ENCODE results near the gene KCNC1. TPM values are rescaled to one million over a fixed set of nuclear protein-coding genes. Genes with fewer than 3 reads are reported as not detected.

The KCNC1 gene
- total RNA-seq, 2 donors from 2014 or later = not detected

- no peak overlapping the region for H3K27ac Mint-ChIP-seq
- H3K4me1 Mint-ChIP-seq = peaks cover 13% of the 10 kb centered on the region
- no peak overlapping the region for H3K4me3 Mint-ChIP-seq
- no peak for ATAC-seq (replicated peaks)
- H3K27me3 Mint-ChIP-seq = no peaks in the 10 kb centered on the region
- no peaks in the 10 kb centered on the region for H3K36me3 Mint-ChIP-seq (ENCODE audit: low read depth)
- no peaks in the 10 kb centered on the region for H3K9me3 Mint-ChIP-seq
Observed at GRCh38 chr11:17805043-17805442, 70.5 kb downstream of the KCNC1 start.

DNA sequence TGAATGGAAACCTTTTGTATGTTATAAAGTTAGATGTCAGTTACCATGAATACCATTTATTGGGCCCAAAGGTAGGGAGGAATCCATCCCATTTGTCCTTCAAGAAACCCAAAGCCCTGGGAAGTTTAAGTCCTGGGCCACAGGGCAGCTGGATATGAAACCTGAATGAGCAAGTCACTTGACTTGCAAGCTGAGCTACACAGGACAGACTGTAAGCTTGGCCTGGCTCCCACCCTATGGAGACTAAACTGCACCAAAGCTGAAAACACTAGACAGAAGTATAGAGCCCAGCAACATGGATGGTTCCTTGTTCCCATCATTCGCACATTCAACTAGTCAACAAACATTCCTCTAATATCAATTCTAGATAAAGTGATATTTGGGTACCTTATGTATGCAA is 71.3 kb downstream of the KCNC1 start:
- Mint-ChIP-seq H3K4me1 (peaks cover 9% of the 10 kb centered on the region), H3K36me3 (ENCODE audit: low read depth) (no peaks in the 10 kb centered on the region), H3K9me3 (no peaks in the 10 kb centered on the region), H3K27ac (no peak overlapping the region), H3K27me3 (no peaks in the 10 kb centered on the region), H3K4me3 (no peak overlapping the region)
- no peak for ATAC-seq (replicated peaks)

GRCh38 chr11:17807034-17807433 is 72.5 kb downstream of the KCNC1 start:
- H3K27ac Mint-ChIP-seq = no peak overlapping the region
- no peaks in the 10 kb centered on the region for H3K9me3 Mint-ChIP-seq
- H3K27me3 Mint-ChIP-seq = no peaks in the 10 kb centered on the region
- ATAC-seq (replicated peaks) = no peak
- H3K4me1 Mint-ChIP-seq = peaks cover 9% of the 10 kb centered on the region
- H3K36me3 Mint-ChIP-seq (ENCODE audit: low read depth) = no peaks in the 10 kb centered on the region
- no peak overlapping the region for H3K4me3 Mint-ChIP-seq

DNA sequence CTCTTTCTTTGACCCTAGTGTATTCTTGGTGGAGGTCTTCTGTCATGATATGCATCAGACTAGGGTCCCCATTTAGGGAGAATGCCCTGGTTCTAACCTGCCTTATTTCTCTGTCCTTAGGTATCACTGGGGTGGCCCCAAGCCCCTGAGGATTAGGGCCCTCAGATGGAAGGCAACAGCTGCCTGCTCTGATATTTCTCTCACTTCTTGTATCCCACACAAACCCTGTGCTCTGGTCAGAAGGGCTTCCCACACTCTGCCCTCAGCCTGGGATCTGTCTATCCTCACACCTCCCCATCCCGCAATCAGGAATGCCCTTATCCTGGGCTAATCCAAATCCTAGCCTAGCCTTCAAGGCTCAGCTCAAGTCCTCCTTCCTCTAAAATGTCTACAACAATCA is 75.5 kb downstream of the KCNC1 start:
- Mint-ChIP-seq H3K4me1 (peaks cover 4% of the 10 kb centered on the region), H3K4me3 (no peak overlapping the region), H3K9me3 (no peaks in the 10 kb centered on the region), H3K27ac (no peak overlapping the region), H3K36me3 (ENCODE audit: low read depth) (no peaks in the 10 kb centered on the region), H3K27me3 (no peaks in the 10 kb centered on the region)
- ATAC-seq (replicated peaks) = no peak

DNA sequence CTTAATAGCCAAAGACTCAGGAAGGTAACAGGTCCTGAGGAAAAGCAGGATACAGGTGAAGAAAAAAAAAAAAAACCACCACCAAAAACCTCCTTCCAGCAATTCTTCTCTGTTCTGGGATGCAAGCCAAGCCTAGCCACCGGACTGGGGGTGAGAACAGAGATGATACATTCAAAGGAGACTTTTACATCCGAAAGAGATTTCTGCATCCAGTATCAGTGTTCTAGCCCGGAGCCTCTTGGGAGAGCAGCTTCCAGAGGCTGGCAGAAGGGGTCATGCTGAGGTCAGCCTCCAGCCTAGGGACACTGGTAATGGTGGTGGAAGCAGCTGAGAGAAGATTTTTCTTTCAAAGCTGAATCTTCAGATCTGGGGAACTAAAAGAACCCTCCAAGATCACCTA is 76.2 kb downstream of the KCNC1 start:
- no peak for ATAC-seq (replicated peaks)
- peaks cover 4% of the 10 kb centered on the region for H3K4me1 Mint-ChIP-seq
- H3K27me3 Mint-ChIP-seq = no peaks in the 10 kb centered on the region
- H3K4me3 Mint-ChIP-seq = no peak overlapping the region
- no peaks in the 10 kb centered on the region for H3K36me3 Mint-ChIP-seq (ENCODE audit: low read depth)
- H3K9me3 Mint-ChIP-seq = no peaks in the 10 kb centered on the region
- H3K27ac Mint-ChIP-seq = no peak overlapping the region

- Mint-ChIP-seq H3K27ac (no peak overlapping the region), H3K4me3 (no peak overlapping the region), H3K27me3 (no peaks in the 10 kb centered on the region), H3K9me3 (no peaks in the 10 kb centered on the region), H3K4me1 (peaks cover 4% of the 10 kb centered on the region), H3K36me3 (ENCODE audit: low read depth) (no peaks in the 10 kb centered on the region)
- ATAC-seq (replicated peaks) = no peak
Observed at GRCh38 chr11:17811352-17811751, 76.8 kb downstream of the KCNC1 start.

DNA sequence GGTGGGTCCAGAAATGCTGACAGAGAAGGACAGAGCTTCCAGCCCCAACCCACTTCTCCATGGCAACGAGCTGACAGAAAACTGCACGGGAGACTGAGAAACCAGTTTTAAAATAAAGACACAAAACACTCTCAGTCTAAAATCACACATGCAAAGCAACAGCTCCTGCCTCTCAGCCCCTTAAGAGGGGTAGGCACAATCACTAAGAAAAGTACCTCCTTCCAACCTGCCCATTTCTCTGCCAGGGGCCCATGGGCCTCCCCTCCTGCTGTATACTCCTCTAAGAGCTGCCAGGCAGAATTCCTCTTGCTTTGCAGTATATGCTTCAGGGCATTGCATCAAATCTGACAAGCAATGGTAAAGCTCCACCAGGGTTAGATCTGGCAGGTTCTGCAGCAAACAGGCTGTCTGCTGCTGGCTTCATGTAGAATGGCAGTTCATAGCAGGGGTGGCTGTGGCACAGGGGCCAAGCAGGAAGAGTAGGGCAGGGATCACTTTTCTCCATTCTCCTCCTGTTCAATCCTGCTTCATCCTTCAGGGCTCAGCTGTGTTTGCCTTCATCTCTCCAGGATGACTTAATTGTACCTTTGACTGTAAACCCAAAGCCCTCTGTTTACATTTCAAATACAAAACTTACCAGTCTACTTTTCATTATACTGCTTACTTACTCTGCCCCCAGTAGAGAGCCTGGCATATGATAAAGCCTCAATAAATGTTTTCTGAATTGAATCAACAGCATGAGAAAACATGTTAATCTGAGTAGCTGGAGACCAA is 77.7 kb downstream of the KCNC1 start:
- Mint-ChIP-seq H3K9me3 (no peaks in the 10 kb centered on the region), H3K4me1 (peaks cover 4% of the 10 kb centered on the region), H3K36me3 (ENCODE audit: low read depth) (no peaks in the 10 kb centered on the region), H3K4me3 (no peak overlapping the region), H3K27me3 (no peaks in the 10 kb centered on the region), H3K27ac (no peak overlapping the region)
- no peak for ATAC-seq (replicated peaks)

- Mint-ChIP-seq H3K4me3 (no peak overlapping the region), H3K9me3 (no peaks in the 10 kb centered on the region), H3K27ac (no peak overlapping the region), H3K4me1 (peaks cover 4% of the 10 kb centered on the region), H3K27me3 (no peaks in the 10 kb centered on the region), H3K36me3 (ENCODE audit: low read depth) (no peaks in the 10 kb centered on the region)
- no peak for ATAC-seq (replicated peaks)
Observed at GRCh38 chr11:17812865-17813187, 78.2 kb downstream of the KCNC1 start.

DNA sequence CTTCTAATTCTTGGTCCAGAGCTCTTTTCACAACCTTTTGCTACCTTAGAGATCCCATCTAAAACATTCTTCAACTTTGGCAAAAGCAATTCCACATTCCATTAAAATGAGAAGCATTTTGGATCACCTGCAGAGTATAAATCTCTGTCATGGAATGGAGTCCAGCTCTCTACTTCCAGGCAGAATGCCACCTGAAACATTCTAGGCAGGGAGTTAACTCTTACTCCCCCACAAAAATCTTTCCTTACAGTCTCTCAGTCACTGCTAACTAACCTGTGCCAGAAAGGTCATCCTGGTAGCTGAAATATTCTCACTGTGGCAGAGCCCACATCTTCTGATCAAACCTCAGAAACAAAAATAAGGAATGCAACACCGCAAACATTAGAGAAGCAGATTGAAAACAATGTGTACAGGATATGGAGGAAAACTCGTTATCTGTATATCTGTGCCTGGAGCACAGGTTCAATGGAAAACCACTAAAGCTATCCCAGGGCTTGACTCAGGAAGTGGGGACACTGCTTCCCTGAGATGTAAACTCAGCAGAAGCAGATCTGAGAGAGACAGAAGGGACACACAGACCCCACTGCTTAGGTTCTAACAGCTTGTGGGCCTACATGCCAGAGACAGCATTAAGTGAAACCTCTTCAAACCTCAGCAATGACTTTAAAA is 78.9 kb downstream of the KCNC1 start:
- no peaks in the 10 kb centered on the region for H3K36me3 Mint-ChIP-seq (ENCODE audit: low read depth)
- H3K4me1 Mint-ChIP-seq = peaks cover 4% of the 10 kb centered on the region
- no peak overlapping the region for H3K4me3 Mint-ChIP-seq
- no peak overlapping the region for H3K27ac Mint-ChIP-seq
- no peaks in the 10 kb centered on the region for H3K27me3 Mint-ChIP-seq
- H3K9me3 Mint-ChIP-seq = no peaks in the 10 kb centered on the region
- no peak for ATAC-seq (replicated peaks)

- H3K27ac Mint-ChIP-seq = no peak overlapping the region
- H3K9me3 Mint-ChIP-seq = no peaks in the 10 kb centered on the region
- no peaks in the 10 kb centered on the region for H3K27me3 Mint-ChIP-seq
- peaks cover under 1% of the 10 kb centered on the region for H3K4me1 Mint-ChIP-seq
- no peaks in the 10 kb centered on the region for H3K36me3 Mint-ChIP-seq (ENCODE audit: low read depth)
- H3K4me3 Mint-ChIP-seq = no peak overlapping the region
- no peak for ATAC-seq (replicated peaks)
Observed at GRCh38 chr11:17814546-17814945, 80.0 kb downstream of the KCNC1 start.

GRCh38 chr11:17816232-17816931 is 81.8 kb downstream of the KCNC1 start:
- no peak for ATAC-seq (replicated peaks)
- H3K36me3 Mint-ChIP-seq (ENCODE audit: low read depth) = no peaks in the 10 kb centered on the region
- no peak overlapping the region for H3K4me3 Mint-ChIP-seq
- no peaks in the 10 kb centered on the region for H3K4me1 Mint-ChIP-seq
- H3K27me3 Mint-ChIP-seq = no peaks in the 10 kb centered on the region
- no peaks in the 10 kb centered on the region for H3K9me3 Mint-ChIP-seq
- no peak overlapping the region for H3K27ac Mint-ChIP-seq

DNA sequence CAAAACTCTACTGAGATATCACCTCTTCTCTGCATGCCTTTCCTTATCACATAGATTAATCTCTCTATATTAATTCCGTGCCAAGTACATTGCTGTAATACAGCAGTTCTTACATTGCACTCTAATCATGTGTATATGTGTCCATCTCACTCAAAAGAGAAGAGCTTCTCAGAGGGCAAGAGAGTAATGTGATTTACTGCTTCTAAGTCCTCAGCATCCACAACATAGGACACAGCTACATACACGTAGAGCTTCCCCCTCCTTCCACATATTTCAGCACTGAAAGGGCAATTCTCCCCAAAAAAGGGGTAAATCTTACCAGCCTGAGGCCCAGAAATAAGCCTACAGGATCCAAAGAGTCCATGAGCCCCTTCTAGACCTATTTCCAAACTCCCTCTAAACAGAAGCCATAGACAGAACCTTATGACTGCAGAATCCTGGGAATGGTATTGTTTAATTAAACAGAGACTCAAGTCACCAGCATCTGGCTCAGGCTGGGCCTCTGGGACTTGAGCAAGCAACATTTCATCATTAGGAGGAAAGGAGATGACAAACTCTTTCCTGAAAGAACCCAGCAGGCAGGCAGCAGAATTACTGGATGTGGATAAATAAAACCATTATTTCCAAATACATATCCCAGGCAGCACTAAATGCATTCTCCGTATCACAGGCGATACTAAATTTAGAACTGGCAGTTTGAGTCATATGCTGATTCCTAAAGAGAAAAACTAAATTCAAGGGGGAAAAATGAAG is 87.2 kb downstream of the KCNC1 start:
- ATAC-seq (replicated peaks) = no peak
- no peak overlapping the region for H3K4me3 Mint-ChIP-seq
- H3K4me1 Mint-ChIP-seq = no peaks in the 10 kb centered on the region
- H3K27me3 Mint-ChIP-seq = no peaks in the 10 kb centered on the region
- H3K27ac Mint-ChIP-seq = no peak overlapping the region
- H3K9me3 Mint-ChIP-seq = no peaks in the 10 kb centered on the region
- H3K36me3 Mint-ChIP-seq (ENCODE audit: low read depth) = peaks cover under 1% of the 10 kb centered on the region

GRCh38 chr11:17822401-17822781 is 87.8 kb downstream of the KCNC1 start:
- no peaks in the 10 kb centered on the region for H3K9me3 Mint-ChIP-seq
- no peaks in the 10 kb centered on the region for H3K27me3 Mint-ChIP-seq
- H3K4me3 Mint-ChIP-seq = no peak overlapping the region
- H3K4me1 Mint-ChIP-seq = no peaks in the 10 kb centered on the region
- no peak overlapping the region for H3K27ac Mint-ChIP-seq
- H3K36me3 Mint-ChIP-seq (ENCODE audit: low read depth) = peaks cover 5% of the 10 kb centered on the region
- no peak for ATAC-seq (replicated peaks)

- no peak for ATAC-seq (replicated peaks)
- Mint-ChIP-seq H3K9me3 (no peaks in the 10 kb centered on the region), H3K4me1 (no peaks in the 10 kb centered on the region), H3K4me3 (no peak overlapping the region), H3K36me3 (ENCODE audit: low read depth) (peaks cover 12% of the 10 kb centered on the region), H3K27ac (no peak overlapping the region), H3K27me3 (no peaks in the 10 kb centered on the region)
Observed at GRCh38 chr11:17827006-17827405, 92.4 kb downstream of the KCNC1 start.

Data from activated T-helper 17 cell treated with anti-CD3 and anti-CD28 coated beads, Interleukin-2, amount 50 U/mL, for 72 hours (primary cell).